Endothelial cell of umbilical vein (primary cell): ENCODE measurements around the gene HAVCR1. TPM values are rescaled to one million over a fixed set of nuclear protein-coding genes. Genes with fewer than 3 reads are reported as not detected.
"Not testable (repeated sequence)": the region's sequence is repeated elsewhere in the genome, so short reads cannot be mapped to it uniquely, and the experiment has no call there.

Experiments
- BruUV-seq: library from RNA; stranded (reverse); fragments of 400-500 nt; replicated peaks from 2 replicates; lab custom pipeline; 2021; lab: Mats Ljungman, UMichigan
- CTCF ChIA-PET: fragments of 300-600, 350-600 bp; sonication (Branson Sonifier 250); formaldehyde crosslinking; loops from one replicate; lab custom pipeline; 2021; ENCODE audit warnings: antibody characterized with exemption, inconsistent platforms; lab: Charles Lee
- POLR2A ChIA-PET: fragments of 300-600, 350-600 bp; sonication (Branson Sonifier 250); formaldehyde crosslinking; loops from one replicate; lab custom pipeline; 2021; ENCODE audit warnings: antibody characterized with exemption, inconsistent platforms; lab: Charles Lee
- DNase-seq: peaks from one replicate; pipeline ENCODE4 v3.0.0-alpha.2; 2011; ENCODE audit warnings: low read depth, low spot score
- FAIRE-seq: peaks from 2 replicates; lab custom pipeline; 2011; peaks lifted over from hg19 to GRCh38; lab: Jason Lieb, UNC
- H2AFZ ChIP-seq: 2 replicates; pipeline ENCODE4 v1.6.0; 2012; ENCODE audit warnings: low read depth, low read length, control low read depth, inconsistent platforms
- H3K27ac ChIP-seq: 2 replicates; pipeline ENCODE4 v1.5.1; 2011; ENCODE audit warnings: low read depth, mild to moderate bottlenecking, control low read depth, low read length, moderate library complexity; ENCODE audit not compliant: insufficient read depth
- H3K27me3 ChIP-seq, 2 experiments: 2 replicates each; pipeline versions ENCODE4 v1.6.0 to v1.6.1; 2011; ENCODE audit warnings: low read length in 2 of 2, mixed read lengths in 1 of 2; ENCODE audit not compliant: control insufficient read depth in 2 of 2, insufficient read depth in 2 of 2
- H3K36me3 ChIP-seq, 2 experiments: 2 replicates in 1 of 2; 3 replicates in 1 of 2; pipeline ENCODE4 v1.5.1; 2011; ENCODE audit warnings: low read length in 2 of 2, mild to moderate bottlenecking in 1 of 2, moderate library complexity in 1 of 2; ENCODE audit not compliant: control insufficient read depth in 2 of 2, insufficient read depth in 2 of 2; ENCODE audit errors: extremely low read depth in 1 of 2
- H3K4me1 ChIP-seq: 3 replicates; pipeline ENCODE4 v1.5.1; 2011; ENCODE audit warnings: mild to moderate bottlenecking, low read length; ENCODE audit not compliant: control insufficient read depth, insufficient read depth; ENCODE audit errors: extremely low read depth
- H3K4me2 ChIP-seq: 2 replicates; pipeline ENCODE4 v1.6.1; 2011; ENCODE audit warnings: low read length, control low read depth, mixed read lengths; ENCODE audit not compliant: insufficient read depth
- H3K4me3 ChIP-seq, 3 experiments: fragments of 200-600 bp in 1 of 3; sonication (generic), shearing (Covaris generic) in 1 of 3; replicated peaks in 1 of 3; 2 replicates each; pipeline ENCODE4 v1.5.1; 2011 to 2016; ENCODE audit warnings: control low read depth in 3 of 3, low read length in 3 of 3, mild to moderate bottlenecking in 2 of 3, inconsistent platforms in 1 of 3, low read depth in 1 of 3, moderate library complexity in 1 of 3; ENCODE audit not compliant: insufficient read depth in 1 of 3
- H3K79me2 ChIP-seq: 2 replicates; pipeline ENCODE4 v1.6.0; 2012; ENCODE audit warnings: low read length, inconsistent platforms; ENCODE audit not compliant: control insufficient read depth, insufficient read depth
- H3K9ac ChIP-seq: replicated peaks from 2 replicates; pipeline ENCODE3; 2011; ENCODE audit warnings: low read length, control low read depth; ENCODE audit not compliant: insufficient read depth; ENCODE audit errors: extremely low read depth
- H3K9me1 ChIP-seq: replicated peaks from 3 replicates; pipeline ENCODE4 v1.6.0; 2011; ENCODE audit warnings: mild to moderate bottlenecking, low read length; ENCODE audit not compliant: control insufficient read depth, insufficient read depth; ENCODE audit errors: extremely low read depth
- H3K9me3 ChIP-seq: replicated peaks from 2 replicates; pipeline ENCODE4 v1.5.1; 2012; ENCODE audit warnings: low read length, inconsistent platforms; ENCODE audit not compliant: control insufficient read depth, insufficient read depth
- H4K20me1 ChIP-seq: replicated peaks from 2 replicates; pipeline ENCODE3; 2011; ENCODE audit warnings: mild to moderate bottlenecking, low read length; ENCODE audit not compliant: control insufficient read depth, insufficient read depth; ENCODE audit errors: extremely low read depth
- EZH2 ChIP-seq: IDR thresholded peaks from 2 replicates; pipeline ENCODE4 v1.6.1; 2012; ENCODE audit warnings: borderline replicate concordance, low read depth, mild to moderate bottlenecking, moderate library complexity, low read length, inconsistent platforms; ENCODE audit not compliant: severe bottlenecking
- FOS ChIP-seq: IDR thresholded peaks from 2 replicates; pipeline ENCODE4 v1.6.1; 2011; ENCODE audit warnings: mild to moderate bottlenecking, low read length, moderate library complexity, borderline replicate concordance; ENCODE audit not compliant: insufficient read depth
- GATA2 ChIP-seq: IDR thresholded peaks from 2 replicates; pipeline ENCODE4 v1.7.0; 2011; ENCODE audit warnings: low read depth, mild to moderate bottlenecking, moderate library complexity, mixed read lengths, low read length; ENCODE audit not compliant: insufficient read length, insufficient read depth
- JUN ChIP-seq: IDR thresholded peaks from 2 replicates; pipeline ENCODE4 v1.6.1; 2011; ENCODE audit warnings: borderline replicate concordance, low read depth; ENCODE audit not compliant: insufficient read length, insufficient read depth
- MAX ChIP-seq: IDR thresholded peaks from 2 replicates; pipeline ENCODE4 v1.6.1; 2011; ENCODE audit not compliant: insufficient read depth, insufficient read length
- MYC ChIP-seq: IDR thresholded peaks from one replicate; pipeline ENCODE4 v1.6.1; 2011; ENCODE audit warnings: mild to moderate bottlenecking, low read depth, low read length
- POLR2A ChIP-seq: IDR thresholded peaks from 2 replicates; pipeline ENCODE4 v1.6.1; 2012; ENCODE audit warnings: low read depth, mild to moderate bottlenecking, control low read depth, low read length
- POLR2AphosphoS5 ChIP-seq: IDR thresholded peaks from 2 replicates; pipeline ENCODE4 v1.6.1; 2012; ENCODE audit warnings: low read depth, mild to moderate bottlenecking, control low read depth, low read length, moderate library complexity; ENCODE audit not compliant: insufficient read depth
- dilution Hi-C: fragments of 300-500 bp; cut with MboI; formaldehyde crosslinking; loops from one replicate; pipeline ENCODE4 v1.15.0; 2019; ENCODE audit warnings: low sequenced_read_pairs; ENCODE audit not compliant: extremely low pct_ligation_motif_present
- intact Hi-C: fragments of 100-400 bp; cut with micrococcal nuclease; formaldehyde crosslinking; loops from one replicate; pipeline ENCODE4 v1.10.0; 2022
- polyA plus RNA-seq, 4 experiments: library from polyadenylated mRNA; depleted of rRNA in 3 of 4; stranded (reverse) in 3 of 4; unstranded in 1 of 4; fragments of >200 nt; gene quantifications; 2 replicates each; pipeline versions ENCODE4 v1.2.1 to v1.2.3, GENCODE V29; 2011 to 2012; ENCODE audit warnings: missing spikeins in 1 of 4
- total RNA-seq: library from RNA; stranded (reverse); gene quantifications from 2 replicates; pipeline ENCODE4 v1.2.3, GENCODE V29; 2021
- TF ChIP-seq, protein P1 (sequence below), 2 donors: IDR thresholded peaks; 1 replicate in 1 of 2; 2 replicates in 1 of 2; pipeline ENCODE4 v1.5.1; 2011; ENCODE audit warnings: low read length in 2 of 2, mild to moderate bottlenecking in 2 of 2, moderate library complexity in 2 of 2, control low read depth in 1 of 2, inconsistent platforms in 1 of 2, low read depth in 1 of 2; ENCODE audit not compliant: insufficient read depth in 1 of 2; ENCODE audit errors: extremely low read depth in 1 of 2

The HAVCR1 gene
- total and polyA plus RNA-seq, 2 donors (not counting 3 experiments of a cell fraction or from before 2014, with no cell fraction given), result not detected

- H3K27me3 ChIP-seq, H3K9ac ChIP-seq, BruUV-seq, H4K20me1 ChIP-seq, intact Hi-C loops, H2AFZ ChIP-seq, CTCF ChIA-PET, POLR2A ChIA-PET, H3K36me3 ChIP-seq, H3K9me3 ChIP-seq, H3K4me3 ChIP-seq, H3K79me2 ChIP-seq, FAIRE-seq, H3K4me2 ChIP-seq, dilution Hi-C loops, H3K27ac ChIP-seq, H3K4me1 ChIP-seq, DNase-seq, H3K9me1 ChIP-seq: not testable (repeated sequence)
Observed at GRCh38 chr5:157034106-157035072, 24.5 kb downstream of the HAVCR1 start.

- FAIRE-seq, result no peak
- dilution Hi-C loops, result no loop called here
Observed at GRCh38 chr5:157033071-157033583, 25.8 kb downstream of the HAVCR1 start.

More at GRCh38 chr5:157033071-157033583, 25.8 kb downstream of the HAVCR1 start:
- no peak for DNase-seq
- no peaks in the 10 kb centered on the region for H3K9me3 ChIP-seq
- no peaks in the 10 kb centered on the region for H3K79me2 ChIP-seq
- ChIA-PET CTCF (no interaction called here), POLR2A (no interaction called here)
- H4K20me1 ChIP-seq, result no peaks in the 10 kb centered on the region
- no peak overlapping the region for H3K9ac ChIP-seq
- no peaks in the 10 kb centered on the region for H3K36me3 ChIP-seq
- BruUV-seq, result no TSS peak
- TF ChIP-seq POLR2AphosphoS5 (no peak), EZH2 (no peak), GATA2 (no peak), POLR2A (no peak), JUN (no peak), MAX (no peak), MYC (no peak), FOS (no peak)
- TF ChIP-seq, protein P1, sequence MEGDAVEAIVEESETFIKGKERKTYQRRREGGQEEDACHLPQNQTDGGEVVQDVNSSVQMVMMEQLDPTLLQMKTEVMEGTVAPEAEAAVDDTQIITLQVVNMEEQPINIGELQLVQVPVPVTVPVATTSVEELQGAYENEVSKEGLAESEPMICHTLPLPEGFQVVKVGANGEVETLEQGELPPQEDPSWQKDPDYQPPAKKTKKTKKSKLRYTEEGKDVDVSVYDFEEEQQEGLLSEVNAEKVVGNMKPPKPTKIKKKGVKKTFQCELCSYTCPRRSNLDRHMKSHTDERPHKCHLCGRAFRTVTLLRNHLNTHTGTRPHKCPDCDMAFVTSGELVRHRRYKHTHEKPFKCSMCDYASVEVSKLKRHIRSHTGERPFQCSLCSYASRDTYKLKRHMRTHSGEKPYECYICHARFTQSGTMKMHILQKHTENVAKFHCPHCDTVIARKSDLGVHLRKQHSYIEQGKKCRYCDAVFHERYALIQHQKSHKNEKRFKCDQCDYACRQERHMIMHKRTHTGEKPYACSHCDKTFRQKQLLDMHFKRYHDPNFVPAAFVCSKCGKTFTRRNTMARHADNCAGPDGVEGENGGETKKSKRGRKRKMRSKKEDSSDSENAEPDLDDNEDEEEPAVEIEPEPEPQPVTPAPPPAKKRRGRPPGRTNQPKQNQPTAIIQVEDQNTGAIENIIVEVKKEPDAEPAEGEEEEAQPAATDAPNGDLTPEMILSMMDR (IDR thresholded peaks at IDR 0.05; ENCODE audit: extremely low read depth in 1 of 2, insufficient read depth in 1 of 2, low read depth in 1 of 2, low read length in 2 of 2), result no peak
- no peak overlapping the region for H3K4me3 ChIP-seq
- intact Hi-C loops, result no loop called here
- H3K4me1 ChIP-seq, result no peaks in the 10 kb centered on the region
- no peak overlapping the region for H3K27ac ChIP-seq
- no peaks in the 10 kb centered on the region for H3K9me1 ChIP-seq
- H3K27me3 ChIP-seq, result no peaks in the 10 kb centered on the region
- no peak overlapping the region for H2AFZ ChIP-seq
- H3K4me2 ChIP-seq, result no peak overlapping the region
